H9 (cell line): ENCODE measurements around the gene RAET1G. TPM values are rescaled to one million over a fixed set of nuclear protein-coding genes. Genes with fewer than 3 reads are reported as not detected.

Source experiments
- DNase-seq: peaks from one replicate; pipeline ENCODE4 v3.0.0-alpha.2; 2017
- H2AFZ ChIP-seq: one replicate; pipeline ENCODE4 v1.6.1; 2013; ENCODE audit warnings: mild to moderate bottlenecking, low read length, control low read depth, moderate library complexity
- H2AK5ac ChIP-seq: 2 replicates; pipeline ENCODE4 v1.6.1; 2013; ENCODE audit warnings: low read length, control low read depth, mixed read lengths; ENCODE audit not compliant: insufficient read length
- H2BK120ac ChIP-seq: one replicate; pipeline ENCODE4 v1.6.1; 2013; ENCODE audit warnings: low read depth, mild to moderate bottlenecking, low read length, control low read depth, inconsistent platforms; ENCODE audit not compliant: poor library complexity, severe bottlenecking
- H2BK12ac ChIP-seq: 2 replicates; pipeline ENCODE4 v1.6.1; 2013; ENCODE audit warnings: low read length, control low read depth, mixed read lengths, low read depth; ENCODE audit not compliant: insufficient read length
- H2BK15ac ChIP-seq: 2 replicates; pipeline ENCODE4 v1.6.1; 2013; ENCODE audit warnings: low read depth, low read length, control low read depth
- H2BK20ac ChIP-seq: one replicate; pipeline ENCODE4 v1.6.1; 2013; ENCODE audit warnings: low read depth, mild to moderate bottlenecking, low read length, control low read depth, inconsistent platforms; ENCODE audit not compliant: poor library complexity, severe bottlenecking
- H2BK5ac ChIP-seq: 2 replicates; pipeline ENCODE4 v1.6.1; 2013; ENCODE audit warnings: low read length, control low read depth, mixed read lengths; ENCODE audit not compliant: insufficient read length
- H3K14ac ChIP-seq: 2 replicates; pipeline ENCODE4 v1.6.1; 2013; ENCODE audit warnings: low read length, control low read depth; ENCODE audit not compliant: insufficient read depth
- H3K18ac ChIP-seq: 2 replicates; pipeline ENCODE4 v1.6.1; 2013; ENCODE audit warnings: low read depth, mild to moderate bottlenecking, mixed read lengths, low read length, control low read depth; ENCODE audit not compliant: insufficient read length
- H3K23ac ChIP-seq: 2 replicates; pipeline ENCODE4 v1.6.1; 2013; ENCODE audit warnings: low read length, control low read depth, mixed read lengths, low read depth; ENCODE audit not compliant: insufficient read length
- H3K23me2 ChIP-seq: 2 replicates; pipeline ENCODE4 v1.6.1; 2013; ENCODE audit warnings: low read depth, mild to moderate bottlenecking, mixed read lengths, low read length, control low read depth; ENCODE audit not compliant: insufficient read length, poor library complexity, severe bottlenecking
- H3K27ac ChIP-seq: 2 replicates; pipeline ENCODE4 v1.5.1; 2013; ENCODE audit warnings: low read length, control low read depth, mixed read lengths, low read depth; ENCODE audit not compliant: insufficient read length
- H3K27me3 ChIP-seq: 2 replicates; pipeline ENCODE4 v1.6.1; 2013; ENCODE audit warnings: low read length, control low read depth, inconsistent platforms; ENCODE audit not compliant: insufficient read depth
- H3K4ac ChIP-seq: 2 replicates; pipeline ENCODE4 v1.6.1; 2013; ENCODE audit warnings: low read depth, mild to moderate bottlenecking, control low read depth, inconsistent platforms, low read length, moderate library complexity
- H3K4me1 ChIP-seq: 2 replicates; pipeline ENCODE4 v1.6.1; 2013; ENCODE audit warnings: low read length, control low read depth, inconsistent platforms; ENCODE audit not compliant: insufficient read depth
- H3K4me2 ChIP-seq: 2 replicates; pipeline ENCODE4 v1.6.1; 2013; ENCODE audit warnings: low read length, control low read depth, mixed read lengths; ENCODE audit not compliant: insufficient read length, insufficient read depth
- H3K56ac ChIP-seq: 2 replicates; pipeline ENCODE4 v1.6.1; 2013; ENCODE audit warnings: low read depth, mild to moderate bottlenecking, mixed read lengths, low read length, control low read depth; ENCODE audit not compliant: insufficient read length
- H3K79me1 ChIP-seq: 2 replicates; pipeline ENCODE4 v1.6.1; 2013; ENCODE audit warnings: low read depth, mild to moderate bottlenecking, moderate library complexity, low read length, control low read depth, inconsistent platforms; ENCODE audit not compliant: insufficient read depth, poor library complexity, severe bottlenecking
- H3K79me2 ChIP-seq: 2 replicates; pipeline ENCODE4 v1.6.1; 2013; ENCODE audit warnings: low read length, control low read depth, inconsistent platforms; ENCODE audit not compliant: insufficient read depth
- H3K9ac ChIP-seq: 2 replicates; pipeline ENCODE4 v1.6.1; 2013; ENCODE audit warnings: low read length, control low read depth, mixed read lengths; ENCODE audit not compliant: insufficient read length; ENCODE audit errors: extremely low read depth
- H3K9me3 ChIP-seq: one replicate; pipeline ENCODE4 v1.6.1; 2013; ENCODE audit warnings: low read depth, low read length, inconsistent platforms; ENCODE audit not compliant: control insufficient read depth
- H3T11ph ChIP-seq: one replicate; pipeline ENCODE4 v1.6.1; 2013; ENCODE audit warnings: mild to moderate bottlenecking, low read length, control low read depth, inconsistent platforms
- H4K20me1 ChIP-seq: one replicate; pipeline ENCODE4 v1.6.1; 2013; ENCODE audit not compliant: control insufficient read depth, insufficient read length, insufficient read depth
- H4K5ac ChIP-seq: 2 replicates; pipeline ENCODE4 v1.6.1; 2013; ENCODE audit warnings: low read depth, mild to moderate bottlenecking, mixed read lengths, low read length, control low read depth; ENCODE audit not compliant: insufficient read length
- H4K8ac ChIP-seq: replicated peaks from 2 replicates; pipeline ENCODE4 v1.6.1; 2013; ENCODE audit warnings: low read length, control low read depth, mixed read lengths, low read depth; ENCODE audit not compliant: insufficient read length
- H4K91ac ChIP-seq: 2 replicates; pipeline ENCODE4 v1.6.1; 2013; ENCODE audit warnings: low read depth, mild to moderate bottlenecking, moderate library complexity, mixed read lengths, low read length, control low read depth; ENCODE audit not compliant: insufficient read length
- H3K27ac Mint-ChIP-seq, 3 experiments: 2 replicates in 2 of 3; 3 replicates in 1 of 3; pipeline ENCODE4 v1.8.0; 2020 to 2021; ENCODE audit warnings: mixed read lengths in 3 of 3, mild to moderate bottlenecking in 1 of 3, moderate library complexity in 1 of 3
- H3K27me3 Mint-ChIP-seq: 2 replicates; pipeline ENCODE4 v1.8.0; 2021; ENCODE audit warnings: low read depth, mild to moderate bottlenecking, moderate library complexity, mixed read lengths
- H3K36me3 Mint-ChIP-seq, 3 experiments: 2 replicates in 2 of 3; 3 replicates in 1 of 3; pipeline ENCODE4 v1.8.0; 2020 to 2021; ENCODE audit warnings: low read depth in 3 of 3, mixed read lengths in 3 of 3; ENCODE audit not compliant: insufficient read depth in 1 of 3
- H3K4me1 Mint-ChIP-seq, 2 experiments: 2 replicates each; pipeline ENCODE4 v1.8.0; 2020; ENCODE audit warnings: mixed read lengths in 2 of 2
- H3K4me3 Mint-ChIP-seq, 2 experiments: 2 replicates in 1 of 2; 3 replicates in 1 of 2; pipeline ENCODE4 v1.8.0; 2020 to 2021; ENCODE audit warnings: mild to moderate bottlenecking in 2 of 2, mixed read lengths in 2 of 2, moderate library complexity in 1 of 2
- H3K9me3 Mint-ChIP-seq, 2 experiments: 2 replicates in 1 of 2; 3 replicates in 1 of 2; pipeline ENCODE4 v1.8.0; 2020; ENCODE audit warnings: mild to moderate bottlenecking in 2 of 2, mixed read lengths in 2 of 2, moderate library complexity in 1 of 2
- WGBS: extraction: QIAGEN DNeasy Blood & Tissue Kit; methylation state at CpG from one replicate; pipeline ENCODE4 v1.1.7; 2013; ENCODE audit warnings: missing lambda C conversion rate, low lambda C conversion rate, mixed read lengths; ENCODE audit not compliant: insufficient read length; ENCODE audit errors: extremely low coverage; 5-methylcytosine and 5-hydroxymethylcytosine counted together
- total RNA-seq: library from RNA; stranded (reverse); gene quantifications from 2 replicates; pipeline ENCODE4 v1.2.1, GENCODE V29; 2021
- TF ChIP-seq, protein P1 (sequence below): fragments of 200-600 bp; sonication (generic); conservative IDR thresholded peaks from 3 replicates; pipeline ENCODE4 v1.8.0; 2021; ENCODE audit warnings: antibody characterized with exemption, mild to moderate bottlenecking

Gene RAET1G
- total RNA-seq, 1 experiment from 2014 or later = not detected

DNA sequence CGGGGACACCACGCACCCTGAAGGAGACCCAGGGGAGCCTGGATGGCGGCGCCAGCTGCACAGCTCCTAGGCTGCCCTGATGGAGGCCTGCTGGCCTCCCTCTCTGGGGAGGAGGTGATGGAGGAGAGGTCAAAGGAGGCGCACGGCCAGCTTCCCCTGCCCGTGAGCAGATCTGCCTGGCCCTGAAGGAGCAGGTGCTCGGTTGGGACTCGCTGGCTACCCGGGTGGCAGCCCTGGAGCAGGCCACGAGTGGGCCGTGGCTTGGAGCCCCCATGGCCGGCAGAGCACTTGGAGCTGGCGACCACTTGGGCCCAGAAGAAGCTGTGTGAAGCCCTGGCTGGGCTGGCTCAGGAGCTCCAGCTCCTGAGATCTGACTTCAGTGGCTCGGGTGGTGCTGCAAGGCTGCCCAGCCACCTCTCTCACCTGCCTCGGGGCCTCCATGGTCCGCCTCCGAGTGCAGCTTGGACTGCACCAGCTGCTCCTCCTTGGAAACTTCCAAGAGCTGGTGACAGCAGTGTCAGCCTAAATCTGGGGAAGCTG is 17.5 kb downstream of the RAET1G start:
- H3K4ac ChIP-seq = no peak overlapping the region
- H3K27me3 ChIP-seq = no peaks in the 10 kb centered on the region
- H3K9me3 Mint-ChIP-seq = peaks cover 29 to 37% of the 10 kb centered on the region in 2 experiments
- H3K18ac ChIP-seq = no peak overlapping the region
- no peak overlapping the region for H3K27ac Mint-ChIP-seq
- H2BK5ac ChIP-seq = no peak overlapping the region
- no peak overlapping the region for H2BK12ac ChIP-seq
- no peak overlapping the region for H3K9ac ChIP-seq
- no peaks in the 10 kb centered on the region for H3K4me1 ChIP-seq
- H3K23me2 ChIP-seq = no peaks in the 10 kb centered on the region
- no peak overlapping the region for H2BK15ac ChIP-seq
- H3K14ac ChIP-seq = no peak overlapping the region
- no peak overlapping the region for H3K23ac ChIP-seq
- no peak overlapping the region for H3T11ph ChIP-seq
- H4K8ac ChIP-seq = no peak overlapping the region
- no peak for DNase-seq
- no peak overlapping the region for H4K5ac ChIP-seq
- TF ChIP-seq, protein P1, sequence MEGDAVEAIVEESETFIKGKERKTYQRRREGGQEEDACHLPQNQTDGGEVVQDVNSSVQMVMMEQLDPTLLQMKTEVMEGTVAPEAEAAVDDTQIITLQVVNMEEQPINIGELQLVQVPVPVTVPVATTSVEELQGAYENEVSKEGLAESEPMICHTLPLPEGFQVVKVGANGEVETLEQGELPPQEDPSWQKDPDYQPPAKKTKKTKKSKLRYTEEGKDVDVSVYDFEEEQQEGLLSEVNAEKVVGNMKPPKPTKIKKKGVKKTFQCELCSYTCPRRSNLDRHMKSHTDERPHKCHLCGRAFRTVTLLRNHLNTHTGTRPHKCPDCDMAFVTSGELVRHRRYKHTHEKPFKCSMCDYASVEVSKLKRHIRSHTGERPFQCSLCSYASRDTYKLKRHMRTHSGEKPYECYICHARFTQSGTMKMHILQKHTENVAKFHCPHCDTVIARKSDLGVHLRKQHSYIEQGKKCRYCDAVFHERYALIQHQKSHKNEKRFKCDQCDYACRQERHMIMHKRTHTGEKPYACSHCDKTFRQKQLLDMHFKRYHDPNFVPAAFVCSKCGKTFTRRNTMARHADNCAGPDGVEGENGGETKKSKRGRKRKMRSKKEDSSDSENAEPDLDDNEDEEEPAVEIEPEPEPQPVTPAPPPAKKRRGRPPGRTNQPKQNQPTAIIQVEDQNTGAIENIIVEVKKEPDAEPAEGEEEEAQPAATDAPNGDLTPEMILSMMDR = no peak
- no peak overlapping the region for H2AFZ ChIP-seq
- no peaks in the 10 kb centered on the region for H3K9me3 ChIP-seq
- H3K79me1 ChIP-seq = no peaks in the 10 kb centered on the region
- no peaks in the 10 kb centered on the region for H3K79me2 ChIP-seq
- peaks cover 17% of the 10 kb centered on the region for H3K27me3 Mint-ChIP-seq
- no peak overlapping the region for H2AK5ac ChIP-seq
- no peaks in the 10 kb centered on the region for H4K20me1 ChIP-seq
- peaks cover 0 to 7% of the 10 kb centered on the region in 2 experiments; a peak in 1 of 4 replicates for H3K4me1 Mint-ChIP-seq
- H3K4me2 ChIP-seq = no peak overlapping the region
- no peak overlapping the region for H4K91ac ChIP-seq
- H3K4me3 Mint-ChIP-seq = no peak overlapping the region
- H3K56ac ChIP-seq = no peak overlapping the region
- no CpG with 5 or more reads among the region's 18 CpGs for WGBS
- H2BK20ac ChIP-seq = no peak overlapping the region
- H2BK120ac ChIP-seq = no peak overlapping the region
- H3K36me3 Mint-ChIP-seq = peaks cover 5 to 7% (median 5%) of the 10 kb centered on the region in 3 experiments; a peak in 5 of 7 replicates
- no peak overlapping the region for H3K27ac ChIP-seq
